Measurements from ENCODE around the gene RNF32. TPM values are rescaled to one million over a fixed set of nuclear protein-coding genes. Genes with fewer than 3 reads are reported as not detected.

The RNF32 gene
- total RNA-seq, 1 experiment from 2014 or later, result 0.61 TPM

- no peak for DNase-seq (ENCODE audit: low spot score)
- H3K27me3 Mint-ChIP-seq (ENCODE audit: low read depth), result no peaks in the 10 kb centered on the region
- peaks cover 6% of the 10 kb centered on the region for H3K36me3 Mint-ChIP-seq
- H3K4me3 Mint-ChIP-seq, result no peak overlapping the region
- CTCF ChIA-PET, result no interaction called here
- H3K9me3 Mint-ChIP-seq, result peaks cover 28% of the 10 kb centered on the region
- no peak for TF ChIP-seq NFYB (CRISPR knock-in tag; conservative IDR thresholded peaks at IDR 0.05; ENCODE audit: low read depth)
- TF ChIP-seq ZNF416 (CRISPR knock-in tag; IDR thresholded peaks at IDR 0.05), result no peak
- no peak for TF ChIP-seq ZNF219 (CRISPR knock-in tag; IDR thresholded peaks at IDR 0.05; ENCODE audit: borderline replicate concordance)
- TF ChIP-seq ZNF423 (CRISPR knock-in tag; IDR thresholded peaks at IDR 0.05), result no peak
- TF ChIP-seq IRF1 (CRISPR knock-in tag; IDR thresholded peaks at IDR 0.05), result no peak
- no peak for TF ChIP-seq ZNF671 (CRISPR knock-in tag; IDR thresholded peaks at IDR 0.05)
- TF ChIP-seq TCF7 (CRISPR knock-in tag; IDR thresholded peaks at IDR 0.05; ENCODE audit: low read depth), result no peak
- TF ChIP-seq ATF6 (CRISPR knock-in tag; IDR thresholded peaks at IDR 0.05), result no peak
- TF ChIP-seq E2F4 (CRISPR knock-in tag; IDR thresholded peaks at IDR 0.05; ENCODE audit: borderline replicate concordance, low read depth), result no peak
- TF ChIP-seq STAT6 (CRISPR knock-in tag; conservative IDR thresholded peaks at IDR 0.05; ENCODE audit: low read depth), result no peak
- no peak for TF ChIP-seq ZNF263 (CRISPR knock-in tag; IDR thresholded peaks at IDR 0.05; ENCODE audit: low read depth)
- TF ChIP-seq JUN (CRISPR knock-in tag; IDR thresholded peaks at IDR 0.05), result no peak
- TF ChIP-seq ERG (CRISPR knock-in tag; IDR thresholded peaks at IDR 0.05), result no peak
- TF ChIP-seq ZNF232 (CRISPR knock-in tag; IDR thresholded peaks at IDR 0.05), result no peak
- ATAC-seq, result no peak
- POLR2A ChIA-PET, result no interaction called here
- peaks cover 14% of the 10 kb centered on the region for H3K4me1 Mint-ChIP-seq
- H3K27ac Mint-ChIP-seq, result no peak overlapping the region
Observed at GRCh38 chr7:156651474-156651873, 10.9 kb downstream of the RNF32 start.

GRCh38 chr7:156652886-156653568, 12.5 kb downstream of the RNF32 start:
- ATAC-seq, result no peak
- Mint-ChIP-seq H3K27ac (no peak overlapping the region), H3K36me3 (peaks cover 6% of the 10 kb centered on the region), H3K4me3 (no peak overlapping the region), H3K27me3 (ENCODE audit: low read depth) (no peaks in the 10 kb centered on the region), H3K9me3 (peaks cover 20% of the 10 kb centered on the region), H3K4me1 (peaks cover 14% of the 10 kb centered on the region)
- CTCF ChIA-PET, result interaction anchor here (0.9 kb wide), 1 partner anchor 100 kb away, joined by 3 read pairs; no protein-coding TSS in a partner anchor
- DNase-seq (ENCODE audit: low spot score), result no peak
- POLR2A ChIA-PET, result no interaction called here
- TF ChIP-seq TEAD4 (CRISPR knock-in tag; IDR thresholded peaks at IDR 0.05) (no peak), JAZF1 (CRISPR knock-in tag; IDR thresholded peaks at IDR 0.05) (no peak), SMAD3 (CRISPR knock-in tag; IDR thresholded peaks at IDR 0.05; ENCODE audit: borderline replicate concordance) (no peak), MYBL2 (CRISPR knock-in tag; IDR thresholded peaks at IDR 0.05) (no peak), ZNF317 (CRISPR knock-in tag; IDR thresholded peaks at IDR 0.05; ENCODE audit: borderline replicate concordance, low read depth) (no peak), E2F4 (CRISPR knock-in tag; IDR thresholded peaks at IDR 0.05; ENCODE audit: borderline replicate concordance, low read depth) (no peak), USF1 (CRISPR knock-in tag; IDR thresholded peaks at IDR 0.05) (no peak), PRDM15 (CRISPR knock-in tag; IDR thresholded peaks at IDR 0.05) (no peak)

Data from WTC11 (cell line).